ENCODE data around the gene CD200. TPM values are rescaled to one million over a fixed set of nuclear protein-coding genes. Genes with fewer than 3 reads are reported as not detected.
A peak's percentile ranks its signal among the peaks of the same experiment; 100 is the strongest.
"Not testable (repeated sequence)": the region's sequence is repeated elsewhere in the genome, so short reads cannot be mapped to it uniquely, and the experiment has no call there.

The CD200 gene
- total RNA-seq, 1 donor from 2014 or later = 20.1 TPM

DNA sequence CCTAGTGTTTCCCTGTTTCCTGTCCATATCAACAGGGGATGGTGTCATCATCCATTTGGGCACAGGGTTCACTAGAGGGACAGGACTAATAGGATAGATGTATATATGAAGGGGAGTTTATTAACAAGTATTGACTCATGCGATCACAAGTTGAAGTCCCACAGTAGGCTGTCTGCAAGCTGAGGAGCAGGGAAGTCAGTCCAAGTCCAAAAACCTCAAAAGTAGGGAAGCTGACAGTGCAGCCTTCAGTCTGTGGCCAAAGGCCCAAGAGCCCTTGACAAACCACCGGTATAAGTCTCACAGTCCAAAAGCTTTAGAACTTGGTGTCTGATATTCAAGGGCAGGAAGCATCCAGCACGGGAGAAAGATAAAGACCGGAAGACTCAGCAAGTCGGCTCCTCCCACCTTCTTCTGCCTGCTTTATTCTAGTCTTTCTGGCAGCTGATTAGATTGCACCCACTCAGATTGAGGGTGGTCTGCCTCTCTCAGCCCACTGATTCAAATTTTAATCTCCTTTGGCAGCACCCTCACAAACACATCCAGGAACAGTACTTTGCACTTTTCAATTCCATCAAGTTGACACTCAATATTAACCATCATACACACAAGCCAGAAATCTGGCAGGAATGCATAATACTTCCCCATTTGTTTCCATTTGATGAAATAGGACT is 43.4 kb downstream of the CD200 start:
- TF ChIP-seq, protein P1, sequence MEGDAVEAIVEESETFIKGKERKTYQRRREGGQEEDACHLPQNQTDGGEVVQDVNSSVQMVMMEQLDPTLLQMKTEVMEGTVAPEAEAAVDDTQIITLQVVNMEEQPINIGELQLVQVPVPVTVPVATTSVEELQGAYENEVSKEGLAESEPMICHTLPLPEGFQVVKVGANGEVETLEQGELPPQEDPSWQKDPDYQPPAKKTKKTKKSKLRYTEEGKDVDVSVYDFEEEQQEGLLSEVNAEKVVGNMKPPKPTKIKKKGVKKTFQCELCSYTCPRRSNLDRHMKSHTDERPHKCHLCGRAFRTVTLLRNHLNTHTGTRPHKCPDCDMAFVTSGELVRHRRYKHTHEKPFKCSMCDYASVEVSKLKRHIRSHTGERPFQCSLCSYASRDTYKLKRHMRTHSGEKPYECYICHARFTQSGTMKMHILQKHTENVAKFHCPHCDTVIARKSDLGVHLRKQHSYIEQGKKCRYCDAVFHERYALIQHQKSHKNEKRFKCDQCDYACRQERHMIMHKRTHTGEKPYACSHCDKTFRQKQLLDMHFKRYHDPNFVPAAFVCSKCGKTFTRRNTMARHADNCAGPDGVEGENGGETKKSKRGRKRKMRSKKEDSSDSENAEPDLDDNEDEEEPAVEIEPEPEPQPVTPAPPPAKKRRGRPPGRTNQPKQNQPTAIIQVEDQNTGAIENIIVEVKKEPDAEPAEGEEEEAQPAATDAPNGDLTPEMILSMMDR (conservative IDR thresholded peaks at IDR 0.05) = no peak
- Mint-ChIP-seq H3K4me3 (no peak overlapping the region), H3K27ac (no peak overlapping the region), H3K27me3 (no peaks in the 10 kb centered on the region), H3K4me1 (ENCODE audit: unreplicated experiment) (peaks cover 25% of the 10 kb centered on the region), H3K9me3 (no peaks in the 10 kb centered on the region), H3K36me3 (no peaks in the 10 kb centered on the region)
- no peak for DNase-seq (ENCODE audit: extremely low spot score, unreplicated experiment)

DNA sequence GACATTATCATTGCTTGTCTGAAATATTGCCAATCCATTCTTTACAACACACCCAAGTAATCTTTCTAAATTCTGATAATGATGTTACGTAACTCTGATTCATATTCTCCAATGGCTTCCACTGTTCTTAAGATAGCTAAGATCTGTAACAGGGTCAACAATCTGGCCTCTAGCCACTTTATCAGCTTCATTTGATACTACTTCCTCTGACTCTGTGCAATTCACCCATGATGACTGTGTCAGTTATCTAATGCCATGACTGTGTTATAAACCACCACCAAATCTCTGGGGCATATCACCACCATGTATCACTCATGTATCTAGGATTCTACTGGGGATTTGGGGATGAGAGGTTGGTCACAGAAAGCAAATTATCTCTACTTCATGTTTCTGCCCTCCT is 44.0 kb downstream of the CD200 start:
- H3K4me3 Mint-ChIP-seq = no peak overlapping the region
- peaks cover 25% of the 10 kb centered on the region for H3K4me1 Mint-ChIP-seq (ENCODE audit: unreplicated experiment)
- no peaks in the 10 kb centered on the region for H3K9me3 Mint-ChIP-seq
- H3K36me3 Mint-ChIP-seq = no peaks in the 10 kb centered on the region
- TF ChIP-seq, protein P1 (conservative IDR thresholded peaks at IDR 0.05) = no peak
- no peak overlapping the region for H3K27ac Mint-ChIP-seq
- no peaks in the 10 kb centered on the region for H3K27me3 Mint-ChIP-seq
- no peak for DNase-seq (ENCODE audit: extremely low spot score, unreplicated experiment)

DNA sequence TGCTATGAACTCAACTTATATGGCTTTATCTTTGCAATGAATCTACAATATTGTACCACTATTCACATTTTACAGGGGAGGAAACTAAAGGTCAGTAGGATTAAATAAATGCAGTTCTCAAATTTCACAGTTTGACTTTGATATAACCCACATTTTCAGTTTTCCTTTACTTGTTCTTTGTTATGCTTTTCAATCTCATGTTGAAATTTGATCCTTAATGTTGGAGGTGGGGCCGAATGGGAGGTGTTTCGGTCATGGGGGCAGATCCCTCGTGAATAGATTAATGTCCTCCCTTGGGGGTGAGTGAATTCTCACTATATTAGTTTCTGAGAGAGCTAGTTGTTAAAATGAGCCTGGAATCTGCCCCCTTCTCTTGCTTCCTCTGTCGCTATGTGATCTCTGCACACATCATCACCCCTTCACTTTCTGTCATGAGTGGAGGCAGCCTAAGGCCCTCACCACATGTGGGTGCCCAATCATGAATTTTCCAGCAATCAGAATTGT is 44.7 kb downstream of the CD200 start:
- Mint-ChIP-seq H3K36me3 (no peaks in the 10 kb centered on the region), H3K27ac (peak overlapping the region; percentile 63), H3K4me1 (ENCODE audit: unreplicated experiment) (peaks cover 25% of the 10 kb centered on the region), H3K27me3 (no peaks in the 10 kb centered on the region), H3K4me3 (peak overlapping the region; percentile 10), H3K9me3 (no peaks in the 10 kb centered on the region)
- TF ChIP-seq, protein P1 (conservative IDR thresholded peaks at IDR 0.05) = no peak
- DNase-seq (ENCODE audit: extremely low spot score, unreplicated experiment) = no peak

DNA sequence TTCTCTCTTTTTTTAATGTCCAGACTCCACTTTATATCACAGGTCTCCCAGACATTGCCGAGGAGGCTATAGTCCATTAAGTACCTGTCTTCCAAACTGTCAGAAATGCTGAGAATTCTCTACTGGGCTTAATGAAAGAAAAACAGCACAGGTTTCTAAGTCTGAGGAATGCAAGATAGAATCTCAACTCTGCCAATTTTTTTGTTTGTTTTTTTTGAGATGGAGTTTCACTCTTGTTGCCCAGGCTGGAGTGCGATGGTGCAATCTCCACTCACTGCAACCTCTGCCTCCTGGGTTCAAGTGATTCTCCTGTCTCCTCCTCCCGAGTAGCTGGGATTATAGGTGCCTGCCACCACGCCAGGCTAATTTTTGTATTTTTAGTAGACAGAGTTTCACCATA is 45.4 kb downstream of the CD200 start:
- not testable (repeated sequence) for H3K4me3 Mint-ChIP-seq; H3K9me3 Mint-ChIP-seq; H3K36me3 Mint-ChIP-seq; H3K27me3 Mint-ChIP-seq; DNase-seq (ENCODE audit: extremely low spot score, unreplicated experiment)
- Mint-ChIP-seq H3K27ac (peak overlapping the region; percentile 63), H3K4me1 (ENCODE audit: unreplicated experiment) (peaks cover 25% of the 10 kb centered on the region)

DNA sequence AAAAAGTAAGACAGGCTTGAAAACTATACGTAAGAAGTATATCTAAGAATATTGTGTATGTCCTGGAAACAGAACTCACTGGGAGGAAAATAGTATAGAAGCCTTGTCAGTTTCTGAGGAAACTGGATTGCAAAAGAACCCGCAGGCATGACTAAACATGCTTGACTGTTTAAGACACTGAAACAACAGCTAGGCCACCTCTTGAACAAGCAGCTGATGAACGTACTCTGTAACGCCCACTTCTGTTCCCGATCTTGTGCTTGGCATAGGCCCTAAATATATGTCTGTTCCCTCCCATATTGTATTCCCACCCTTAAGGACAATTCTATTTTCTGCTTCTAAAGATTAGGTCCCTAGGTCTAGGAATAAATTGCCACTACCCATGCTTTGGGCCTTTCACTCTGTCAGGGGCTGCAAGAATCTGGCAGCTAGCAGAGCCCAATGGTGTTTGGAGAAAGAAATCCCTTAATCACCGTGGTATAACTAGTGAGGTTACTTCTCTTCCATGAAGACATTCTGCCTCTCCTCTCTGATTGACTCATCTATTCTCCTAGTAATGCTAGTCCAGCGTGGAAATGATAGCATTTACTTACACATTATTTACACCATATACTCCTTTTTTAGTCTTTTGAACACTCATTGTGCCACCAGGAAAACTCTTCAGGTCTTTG is 46.2 kb downstream of the CD200 start:
- H3K27me3 Mint-ChIP-seq = no peaks in the 10 kb centered on the region
- peaks cover 25% of the 10 kb centered on the region for H3K4me1 Mint-ChIP-seq (ENCODE audit: unreplicated experiment)
- TF ChIP-seq, protein P1 (conservative IDR thresholded peaks at IDR 0.05) = no peak
- no peaks in the 10 kb centered on the region for H3K9me3 Mint-ChIP-seq
- H3K36me3 Mint-ChIP-seq = no peaks in the 10 kb centered on the region
- no peak for DNase-seq (ENCODE audit: extremely low spot score, unreplicated experiment)
- no peak overlapping the region for H3K4me3 Mint-ChIP-seq
- no peak overlapping the region for H3K27ac Mint-ChIP-seq
